Osteoblast (primary cell): ENCODE data around the gene CDKN1C. TPM values are rescaled to one million over a fixed set of nuclear protein-coding genes. Genes with fewer than 3 reads are reported as not detected.
A peak's percentile ranks its signal among the peaks of the same experiment; 100 is the strongest.

Experiments used
- DNase-seq: peaks from one replicate; pipeline ENCODE4 v3.0.0; 2011; ENCODE audit warnings: low spot score, mixed read lengths; ENCODE audit not compliant: insufficient read length; ENCODE audit errors: missing footprints
- H2AFZ ChIP-seq: 2 replicates; pipeline ENCODE4 v1.6.0; 2011; ENCODE audit warnings: mild to moderate bottlenecking, low read length
- H3K27ac ChIP-seq: 2 replicates; pipeline ENCODE4 v1.5.1; 2011; ENCODE audit warnings: mild to moderate bottlenecking, low read depth, low read length, moderate library complexity
- H3K27me3 ChIP-seq: 2 replicates; pipeline ENCODE4 v1.6.0; 2012; ENCODE audit warnings: mild to moderate bottlenecking, control low read depth, inconsistent platforms, low read length, moderate library complexity; ENCODE audit not compliant: insufficient read depth
- H3K36me3 ChIP-seq: 2 replicates; pipeline ENCODE4 v1.5.1; 2011; ENCODE audit warnings: mild to moderate bottlenecking, low read length, control low read depth, moderate library complexity; ENCODE audit not compliant: insufficient read depth
- H3K4me1 ChIP-seq: 2 replicates; pipeline ENCODE4 v1.5.1; 2011; ENCODE audit warnings: mild to moderate bottlenecking, low read length, control low read depth, moderate library complexity; ENCODE audit not compliant: insufficient read depth
- H3K4me2 ChIP-seq: 2 replicates; pipeline ENCODE4 v1.6.0; 2011; ENCODE audit warnings: mild to moderate bottlenecking, low read length; ENCODE audit not compliant: insufficient read depth
- H3K4me3 ChIP-seq: fragments of 200-600 bp; sonication (generic); 3 replicates; pipeline ENCODE4 v1.5.1; 2012; ENCODE audit warnings: mild to moderate bottlenecking, low read length, inconsistent platforms; ENCODE audit not compliant: insufficient read depth
- H3K79me2 ChIP-seq: 2 replicates; pipeline ENCODE4 v1.6.0; 2012; ENCODE audit warnings: mild to moderate bottlenecking, low read length, control low read depth, inconsistent platforms; ENCODE audit not compliant: insufficient read depth
- H3K9me3 ChIP-seq: 2 replicates; pipeline ENCODE4 v1.5.1; 2011; ENCODE audit warnings: low read depth, low read length, control low read depth
- H4K20me1 ChIP-seq: 2 replicates; pipeline ENCODE4 v1.6.0; 2012; ENCODE audit warnings: mild to moderate bottlenecking, low read length, control low read depth; ENCODE audit not compliant: insufficient read depth
- CTCF ChIP-seq: IDR thresholded peaks from 2 replicates; pipeline ENCODE4 v1.5.1; 2011; ENCODE audit warnings: mild to moderate bottlenecking, low read depth, low read length, moderate library complexity; ENCODE audit errors: extremely low read depth
- total RNA-seq: library from RNA; depleted of rRNA; stranded (reverse); fragments of >200 nt; gene quantifications from 2 replicates; pipeline ENCODE4 v1.2.3, GENCODE V29; 2012

Gene CDKN1C
- total RNA-seq, 1 donor = 10.9 TPM

GRCh38 chr11:2860636-2861035 is 24.9 kb downstream of the CDKN1C start:
- Histone ChIP-seq H3K27me3 (peaks cover 18% of the 10 kb centered on the region), H2AFZ (no peak overlapping the region), H3K27ac (no peak overlapping the region), H3K4me1 (no peaks in the 10 kb centered on the region), H3K79me2 (no peaks in the 10 kb centered on the region), H3K4me2 (no peak overlapping the region), H3K9me3 (no peaks in the 10 kb centered on the region), H3K36me3 (no peaks in the 10 kb centered on the region), H4K20me1 (no peaks in the 10 kb centered on the region), H3K4me3 (no peak overlapping the region)
- no peak for TF ChIP-seq CTCF
- peak; percentile 94 for DNase-seq

GRCh38 chr11:2859699-2860037 is 25.9 kb downstream of the CDKN1C start:
- Histone ChIP-seq H3K4me2 (no peak overlapping the region), H3K27me3 (peaks cover 13% of the 10 kb centered on the region), H3K4me1 (no peaks in the 10 kb centered on the region), H3K4me3 (no peak overlapping the region), H3K27ac (no peak overlapping the region), H3K9me3 (no peaks in the 10 kb centered on the region), H4K20me1 (no peaks in the 10 kb centered on the region), H3K79me2 (no peaks in the 10 kb centered on the region), H3K36me3 (no peaks in the 10 kb centered on the region), H2AFZ (no peak overlapping the region)
- TF ChIP-seq CTCF = no peak
- DNase-seq = no peak

GRCh38 chr11:2858995-2859698 is 26.4 kb downstream of the CDKN1C start:
- no peak overlapping the region for H3K4me3 ChIP-seq
- H3K36me3 ChIP-seq = no peaks in the 10 kb centered on the region
- no peaks in the 10 kb centered on the region for H3K79me2 ChIP-seq
- no peak overlapping the region for H3K4me2 ChIP-seq
- H4K20me1 ChIP-seq = no peaks in the 10 kb centered on the region
- TF ChIP-seq CTCF = no peak
- H2AFZ ChIP-seq = no peak overlapping the region
- no peaks in the 10 kb centered on the region for H3K9me3 ChIP-seq
- H3K27me3 ChIP-seq = peaks cover 10% of the 10 kb centered on the region
- H3K27ac ChIP-seq = no peak overlapping the region
- no peak for DNase-seq
- H3K4me1 ChIP-seq = no peaks in the 10 kb centered on the region

GRCh38 chr11:2857918-2858317 is 27.7 kb downstream of the CDKN1C start:
- Histone ChIP-seq H3K4me3 (no peak overlapping the region), H4K20me1 (no peaks in the 10 kb centered on the region), H3K9me3 (no peaks in the 10 kb centered on the region), H3K36me3 (no peaks in the 10 kb centered on the region), H3K27ac (no peak overlapping the region), H3K4me1 (no peaks in the 10 kb centered on the region), H3K27me3 (peaks cover 10% of the 10 kb centered on the region), H3K79me2 (no peaks in the 10 kb centered on the region), H3K4me2 (no peak overlapping the region), H2AFZ (no peak overlapping the region)
- TF ChIP-seq CTCF = no peak
- no peak for DNase-seq
